K562 (cell line): ENCODE results near the gene CNIH4. TPM values are rescaled to one million over a fixed set of nuclear protein-coding genes. Genes with fewer than 3 reads are reported as not detected.

Experiments used
- ATAC-seq: fragments of 200-7000 bp; cut with Tn5 transposase; 3 replicates; pipeline ENCODE4 v1.9.1; 2020; ENCODE audit warnings: moderate library complexity
- BruUV-seq: library from RNA; stranded (reverse); fragments of 400-500 nt; replicated peaks from 2 replicates; lab custom pipeline; 2021; lab: Mats Ljungman, UMichigan
- CTCF ChIA-PET: fragments of 300-600 bp; formaldehyde crosslinking; extraction: SDS; loops from one replicate; lab custom pipeline; 2021; ENCODE audit warnings: low intra/inter-chr PET ratio; lab: Yijun Ruan, JAX
- POLR2A ChIA-PET: fragments of 300-600, 350-650 bp; sonication (Branson Sonifier 250); formaldehyde crosslinking; extraction: SDS; loops from one replicate; lab custom pipeline; 2021; ENCODE audit warnings: antibody characterized with exemption, inconsistent platforms; lab: Yijun Ruan, JAX
- DNase-seq, 4 experiments: peaks; one replicate each; pipeline versions ENCODE4 v3.0.0 to v3.0.0-alpha.2; 2011 to 2018; ENCODE audit warnings: low spot score in 3 of 4, mixed read lengths in 3 of 4; ENCODE audit errors: extremely low read depth in 1 of 4
- FAIRE-seq: peaks from 2 replicates; lab custom pipeline; 2011; peaks lifted over from hg19 to GRCh38; lab: Jason Lieb, UNC
- H2AFZ ChIP-seq: 2 replicates; pipeline ENCODE4 v1.6.0; 2011; ENCODE audit warnings: low read depth, low read length, control low read depth, inconsistent platforms
- H3K27ac ChIP-seq: fragments of 200-600 bp; 3 replicates; pipeline ENCODE4 v1.8.0; 2011; ENCODE audit warnings: low read depth, mild to moderate bottlenecking, control low read depth, inconsistent platforms, low read length, moderate library complexity, mixed read lengths; ENCODE audit errors: extremely low read depth
- H3K27me3 ChIP-seq, 2 experiments: fragments of 300-600 bp in 1 of 2; 2 replicates in 1 of 2; 3 replicates in 1 of 2; pipeline versions ENCODE4 v1.6.0 to v1.8.0; 2011; ENCODE audit warnings: inconsistent platforms in 2 of 2, low read length in 2 of 2, mild to moderate bottlenecking in 1 of 2, mixed read lengths in 1 of 2, moderate library complexity in 1 of 2; ENCODE audit not compliant: control insufficient read depth in 2 of 2, insufficient read depth in 2 of 2
- H3K36me3 ChIP-seq: fragments of 300-600 bp; 3 replicates; pipeline ENCODE4 v1.8.0; 2011; ENCODE audit warnings: mild to moderate bottlenecking, low read length, inconsistent platforms; ENCODE audit not compliant: control insufficient read depth, insufficient read depth
- H3K4me1 ChIP-seq, 2 experiments: fragments of 200-600 bp in 1 of 2; replicated peaks in 1 of 2; 2 replicates in 1 of 2; 3 replicates in 1 of 2; pipeline versions ENCODE4 v1.5.1 to v1.8.0; 2011; ENCODE audit warnings: inconsistent platforms in 2 of 2, low read length in 2 of 2, mild to moderate bottlenecking in 1 of 2, mixed read lengths in 1 of 2, moderate library complexity in 1 of 2; ENCODE audit not compliant: control insufficient read depth in 2 of 2, insufficient read depth in 2 of 2
- H3K4me2 ChIP-seq: 2 replicates; pipeline ENCODE4 v1.6.1; 2011; ENCODE audit warnings: low read length, control low read depth, inconsistent platforms, mixed read lengths; ENCODE audit not compliant: insufficient read depth
- H3K4me3 ChIP-seq: fragments of 200-600 bp; sonication (generic), shearing (Covaris generic); 2 replicates; pipeline ENCODE4 v1.5.1; 2016; ENCODE audit warnings: control low read depth, inconsistent platforms
- H3K79me2 ChIP-seq: fragments of 200-600 bp; 3 replicates; pipeline ENCODE4 v1.8.0; 2011; ENCODE audit warnings: low read length, inconsistent platforms; ENCODE audit not compliant: control insufficient read depth, insufficient read depth
- H3K9ac ChIP-seq, 2 experiments: 2 replicates each; pipeline versions ENCODE4 v1.6.0 to v1.6.1; 2011; ENCODE audit warnings: low read depth in 2 of 2, low read length in 2 of 2, control low read depth in 1 of 2, inconsistent platforms in 1 of 2, mild to moderate bottlenecking in 1 of 2, mixed read lengths in 1 of 2; ENCODE audit not compliant: insufficient read depth in 1 of 2
- H3K9me1 ChIP-seq: one replicate; pipeline ENCODE4 v1.6.0; 2011; ENCODE audit warnings: inconsistent platforms, mild to moderate bottlenecking, low read length, moderate library complexity; ENCODE audit not compliant: control insufficient read depth, insufficient read depth
- H3K9me3 ChIP-seq: replicated peaks from 2 replicates; pipeline ENCODE4 v1.5.1; 2011; ENCODE audit warnings: low read depth, low read length, inconsistent platforms; ENCODE audit not compliant: control insufficient read depth, insufficient read depth
- H4K20me1 ChIP-seq: replicated peaks from 2 replicates; pipeline ENCODE4 v1.6.1; 2011; ENCODE audit warnings: low read length, inconsistent platforms, mixed read lengths; ENCODE audit not compliant: control insufficient read depth, insufficient read depth
- C11orf30 ChIP-seq: fragments of 450-650 bp; IDR thresholded peaks from 2 replicates; pipeline ENCODE4 v1.6.1; 2016; ENCODE audit warnings: low read depth, mild to moderate bottlenecking
- JUNB ChIP-seq: fragments of 450-650 bp; formaldehyde crosslinking; conservative IDR thresholded peaks from 2 replicates; pipeline ENCODE4 v1.4.0; 2020; ENCODE audit warnings: mild to moderate bottlenecking
- SRF ChIP-seq, 2 experiments: fragments of 250-450, 450-650 bp in 1 of 2; sonication (Bioruptor Pico) in 1 of 2; sonication (generic) in 1 of 2; formaldehyde crosslinking; IDR thresholded peaks; 2 replicates each; pipeline versions ENCODE4 v1.5.0 to v1.5.1; 2020 to 2022; ENCODE audit warnings: mild to moderate bottlenecking in 1 of 2, missing genetic modification reagents in 1 of 2
- TOE1 ChIP-seq, 2 experiments: fragments of 450-650 bp in 1 of 2; sonication (generic) in 1 of 2; formaldehyde crosslinking in 1 of 2; IDR thresholded peaks; 2 replicates each; pipeline versions ENCODE4 v1.7.1 to v1.8.0; 2016 to 2022; ENCODE audit warnings: borderline replicate concordance in 2 of 2, mild to moderate bottlenecking in 2 of 2, antibody characterized with exemption in 1 of 2, inconsistent platforms in 1 of 2, low read depth in 1 of 2, missing genetic modification reagents in 1 of 2, moderate library complexity in 1 of 2
- ZNF316 ChIP-seq: fragments of 450-650 bp; IDR thresholded peaks from 2 replicates; pipeline ENCODE4 v1.6.1; 2016
- WGBS: fragments of 100-300 bp; shearing (Covaris generic); methylation state at CpG from one replicate; pipeline ENCODE4 v1.1.6; 2016; ENCODE audit warnings: low coverage, mixed read lengths; ENCODE audit not compliant: insufficient coverage; ENCODE audit errors: missing lambda C conversion rate; 5-methylcytosine and 5-hydroxymethylcytosine counted together
- in situ Hi-C: fragments of 300-500 bp; cut with MboI; formaldehyde crosslinking; loops from 4 replicates; pipeline ENCODE4 v1.15.0; 2018; ENCODE audit warnings: inconsistent platforms, mixed read lengths
- intact Hi-C: fragments of 100-400 bp; cut with micrococcal nuclease; formaldehyde crosslinking; loops from 2 replicates; pipeline ENCODE4 v1.14.2; 2022
- polyA plus RNA-seq, 8 experiments: library from polyadenylated mRNA; depleted of rRNA in 4 of 8; stranded (reverse) in 5 of 8; unstranded in 3 of 8; fragments of >200 nt; fragmentation: Nextera tagmentation in 2 of 8; fragmentation: Illumina TruSeq in 1 of 8; extraction: Ambion mirVana in 2 of 8; extraction: Trizol in 1 of 8; gene quantifications; 2 replicates each; pipeline versions ENCODE4 v1.2.1 to v1.2.3, GENCODE V29; 2011 to 2014; ENCODE audit warnings: inconsistent platforms in 1 of 8, missing spikeins in 1 of 8
- total RNA-seq, 7 experiments: library from RNA; depleted of rRNA in 6 of 7; stranded (reverse); fragments of >200 nt in 6 of 7; fragmentation: Illumina TruSeq in 2 of 7; extraction: Trizol in 2 of 7; gene quantifications; 2 replicates each; pipeline versions ENCODE4 v1.2.1 to v1.2.3, GENCODE V29; 2011 to 2021; ENCODE audit warnings: low replicate concordance in 1 of 7

The CNIH4 gene
- total and polyA plus RNA-seq, 9 of the 15 experiments (the other 6 are each of a cell fraction or from before 2014, with no cell fraction given): 41.3 to 266 (median 61.1) TPM

- TF ChIP-seq TOE1 (IDR thresholded peaks at IDR 0.05; ENCODE audit: borderline replicate concordance) (no peak), TOE1 (CRISPR knock-in tag; IDR thresholded peaks at IDR 0.05; ENCODE audit: borderline replicate concordance, low read depth) (0 out of 2 replicates have a peak, but pooled peaks have one; percentile 51)
- TF ChIP-seq, all 486 proteins: peak for 2
Observed at GRCh38 chr1:224358237-224358636, 1.6 kb downstream of the CNIH4 start (continued).

- Histone ChIP-seq H3K79me2 (peaks cover 44% of the 10 kb centered on the region), H3K9ac (no peak overlapping the region)
- TF ChIP-seq C11orf30: peak; percentile 24; the same call in 1 of the 2 replicates
- peak; percentile 52 for TF ChIP-seq ZNF316
- TF ChIP-seq JUNB: no peak
- TF ChIP-seq SRF (CRISPR knock-in tag; IDR thresholded peaks at IDR 0.05): no peak
- TF ChIP-seq, all 486 proteins: peak for 2
- ATAC-seq: no peak
- BruUV-seq: no TSS peak
- WGBS: 55% methylated on average over 3 of the region's 3 CpGs
- H3K9me1 ChIP-seq: no peaks in the 10 kb centered on the region
- FAIRE-seq: no peak
- H4K20me1 ChIP-seq: no peaks in the 10 kb centered on the region
- DNase-seq: no peak
- peaks cover 12 to 16% of the 10 kb centered on the region in 2 experiments for H3K4me1 ChIP-seq
- no peak overlapping the region for H3K4me2 ChIP-seq
- CTCF ChIA-PET: no interaction called here
- H2AFZ ChIP-seq: no peak overlapping the region
- no peak overlapping the region for H3K4me3 ChIP-seq
- intact Hi-C loops (no loop called here), in situ Hi-C loops (no loop called here)
- H3K36me3 ChIP-seq: peaks cover 7% of the 10 kb centered on the region; the same call in 1 of the 3 replicates
- no peaks in the 10 kb centered on the region for H3K27me3 ChIP-seq
- no peaks in the 10 kb centered on the region for H3K9me3 ChIP-seq
- no peak overlapping the region for H3K27ac ChIP-seq
- POLR2A ChIA-PET: no interaction called here
Observed at GRCh38 chr1:224359207-224359606, 2.5 kb downstream of the CNIH4 start.
